ENCODE measurements around the gene FBXL19. TPM values are rescaled to one million over a fixed set of nuclear protein-coding genes. Genes with fewer than 3 reads are reported as not detected.

The FBXL19 gene
- total RNA-seq, 1 donor from 2014 or later = 7.9 TPM

DNA sequence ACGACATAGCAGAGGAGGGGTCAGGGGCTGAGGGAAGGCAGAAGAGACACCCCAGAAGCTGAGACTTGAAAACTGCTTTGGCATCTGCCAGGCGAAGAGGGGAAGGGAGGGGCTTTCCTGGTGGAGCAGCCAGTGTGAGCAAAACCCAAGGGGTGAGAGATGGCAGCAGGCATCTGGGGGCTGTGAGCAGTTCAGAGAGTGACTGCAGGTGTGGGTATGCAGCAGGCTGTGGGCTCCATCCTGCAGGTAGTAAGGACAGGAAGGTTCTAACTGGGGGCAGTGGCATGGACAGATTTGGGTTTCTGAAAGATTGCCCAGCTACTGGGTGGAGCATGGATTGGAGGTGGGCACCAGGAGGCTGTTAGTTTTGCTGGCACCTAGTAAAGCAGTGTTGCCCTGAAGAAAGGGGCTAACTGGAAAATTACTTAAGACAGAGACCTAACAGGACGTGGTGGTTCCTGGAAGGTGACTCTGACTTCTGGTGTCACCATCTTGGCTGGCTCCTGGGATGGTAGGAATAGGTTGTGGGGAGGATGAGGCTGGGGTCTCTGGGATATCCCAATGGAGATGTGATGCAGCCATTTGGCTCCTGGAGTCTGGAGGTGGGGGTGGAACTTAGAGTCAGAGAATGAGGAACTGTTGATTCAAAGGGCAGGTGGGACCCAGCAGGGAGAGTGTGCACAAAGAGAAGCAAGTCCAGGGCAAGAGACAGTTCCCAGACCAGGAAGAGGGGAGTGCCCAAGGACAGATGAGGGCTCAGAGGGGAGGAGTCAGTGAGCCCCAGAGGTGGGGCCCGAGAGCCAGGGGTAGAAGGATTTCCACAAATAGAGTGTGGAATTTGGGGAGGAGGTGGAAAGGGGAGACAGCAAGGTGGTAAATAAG is 40.7 kb upstream of the FBXL19 start:
- no peak overlapping the region for H3K4me3 ChIP-seq (ENCODE audit: low read depth, low read length)
- H3K27me3 ChIP-seq (ENCODE audit: control insufficient read depth, insufficient read depth, low read length) = no peaks in the 10 kb centered on the region
- H3K36me3 ChIP-seq (ENCODE audit: control insufficient read depth, insufficient read depth, low read length) = peaks cover 9% of the 10 kb centered on the region
- TF ChIP-seq, protein P1, sequence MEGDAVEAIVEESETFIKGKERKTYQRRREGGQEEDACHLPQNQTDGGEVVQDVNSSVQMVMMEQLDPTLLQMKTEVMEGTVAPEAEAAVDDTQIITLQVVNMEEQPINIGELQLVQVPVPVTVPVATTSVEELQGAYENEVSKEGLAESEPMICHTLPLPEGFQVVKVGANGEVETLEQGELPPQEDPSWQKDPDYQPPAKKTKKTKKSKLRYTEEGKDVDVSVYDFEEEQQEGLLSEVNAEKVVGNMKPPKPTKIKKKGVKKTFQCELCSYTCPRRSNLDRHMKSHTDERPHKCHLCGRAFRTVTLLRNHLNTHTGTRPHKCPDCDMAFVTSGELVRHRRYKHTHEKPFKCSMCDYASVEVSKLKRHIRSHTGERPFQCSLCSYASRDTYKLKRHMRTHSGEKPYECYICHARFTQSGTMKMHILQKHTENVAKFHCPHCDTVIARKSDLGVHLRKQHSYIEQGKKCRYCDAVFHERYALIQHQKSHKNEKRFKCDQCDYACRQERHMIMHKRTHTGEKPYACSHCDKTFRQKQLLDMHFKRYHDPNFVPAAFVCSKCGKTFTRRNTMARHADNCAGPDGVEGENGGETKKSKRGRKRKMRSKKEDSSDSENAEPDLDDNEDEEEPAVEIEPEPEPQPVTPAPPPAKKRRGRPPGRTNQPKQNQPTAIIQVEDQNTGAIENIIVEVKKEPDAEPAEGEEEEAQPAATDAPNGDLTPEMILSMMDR (IDR thresholded peaks at IDR 0.05; ENCODE audit: insufficient read depth, low read length, severe bottlenecking) = no peak
- no peak for DNase-seq (ENCODE audit: low read depth)
- FAIRE-seq = no peak

GRCh38 chr16:30884760-30885159 is 38.6 kb upstream of the FBXL19 start:
- Histone ChIP-seq H3K4me3 (ENCODE audit: low read depth, low read length) (no peak overlapping the region), H3K36me3 (ENCODE audit: control insufficient read depth, insufficient read depth, low read length) (peaks cover 12% of the 10 kb centered on the region), H3K27me3 (ENCODE audit: control insufficient read depth, insufficient read depth, low read length) (no peaks in the 10 kb centered on the region)
- TF ChIP-seq, protein P1 (IDR thresholded peaks at IDR 0.05; ENCODE audit: insufficient read depth, low read length, severe bottlenecking) = no peak
- DNase-seq (ENCODE audit: low read depth) (no peak), FAIRE-seq (no peak)

GRCh38 chr16:30885196-30885595 is 38.2 kb upstream of the FBXL19 start:
- Histone ChIP-seq H3K27me3 (ENCODE audit: control insufficient read depth, insufficient read depth, low read length) (no peaks in the 10 kb centered on the region), H3K4me3 (ENCODE audit: low read depth, low read length) (no peak overlapping the region), H3K36me3 (ENCODE audit: control insufficient read depth, insufficient read depth, low read length) (peaks cover 12% of the 10 kb centered on the region)
- TF ChIP-seq, protein P1 (IDR thresholded peaks at IDR 0.05; ENCODE audit: insufficient read depth, low read length, severe bottlenecking) = no peak
- FAIRE-seq (no peak), DNase-seq (ENCODE audit: low read depth) (no peak)

- peaks cover 12% of the 10 kb centered on the region for H3K36me3 ChIP-seq (ENCODE audit: control insufficient read depth, insufficient read depth, low read length)
- FAIRE-seq = no peak
- TF ChIP-seq, protein P1 (IDR thresholded peaks at IDR 0.05; ENCODE audit: insufficient read depth, low read length, severe bottlenecking) = no peak
- DNase-seq (ENCODE audit: low read depth) = no peak
- no peak overlapping the region for H3K4me3 ChIP-seq (ENCODE audit: low read depth, low read length)
- no peaks in the 10 kb centered on the region for H3K27me3 ChIP-seq (ENCODE audit: control insufficient read depth, insufficient read depth, low read length)
These were observed 37.2 kb upstream of the FBXL19 start for GRCh38 chr16:30886145-30886544.

- DNase-seq (ENCODE audit: low read depth) = no peak
- TF ChIP-seq, protein P1 (IDR thresholded peaks at IDR 0.05; ENCODE audit: insufficient read depth, low read length, severe bottlenecking) = no peak
- peaks cover 14% of the 10 kb centered on the region for H3K36me3 ChIP-seq (ENCODE audit: control insufficient read depth, insufficient read depth, low read length)
- no peak overlapping the region for H3K4me3 ChIP-seq (ENCODE audit: low read depth, low read length)
- FAIRE-seq = no peak
- no peaks in the 10 kb centered on the region for H3K27me3 ChIP-seq (ENCODE audit: control insufficient read depth, insufficient read depth, low read length)
These were observed 35.4 kb upstream of the FBXL19 start for GRCh38 chr16:30887927-30888326.

Data from bronchial epithelial cell (primary cell).